Measurements from ENCODE around the gene MYPOP.
A peak's percentile ranks its signal among the peaks of the same experiment; 100 is the strongest.

Gene MYPOP

DNA sequence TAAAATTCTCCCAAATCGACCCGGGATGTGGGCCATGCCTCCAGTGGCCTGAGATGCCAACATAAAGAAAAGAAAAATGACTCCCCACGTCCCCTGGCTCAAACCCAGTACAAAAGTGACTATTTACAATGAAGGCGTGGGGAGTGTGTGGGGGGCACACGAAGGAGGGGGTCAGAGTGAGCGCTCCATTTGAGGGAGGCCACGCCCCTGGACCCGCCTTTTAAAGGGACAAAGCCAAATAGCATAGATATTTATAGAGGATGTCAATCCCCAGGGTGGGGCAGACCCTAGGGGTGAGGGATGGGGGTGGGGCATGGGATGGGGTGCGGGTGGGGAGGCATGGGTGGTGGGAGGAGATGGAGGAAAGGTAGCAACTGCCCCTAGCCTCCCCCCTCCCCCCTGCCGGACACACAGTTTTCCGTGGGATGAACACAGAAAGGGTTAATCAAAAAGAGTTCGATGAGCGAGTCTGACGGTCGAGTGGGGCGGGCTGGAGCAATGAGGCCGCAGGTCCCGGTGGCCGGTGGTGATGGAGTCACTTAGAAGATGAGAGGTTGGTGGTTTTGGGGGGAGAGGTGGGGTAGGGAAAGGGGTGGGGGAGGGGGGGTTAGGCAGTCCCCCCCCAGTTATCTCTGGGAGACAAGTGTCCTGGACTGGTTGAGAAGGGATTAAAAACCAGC, 32.3 kb upstream of the MYPOP start:
- TF ChIP-seq, protein P1, sequence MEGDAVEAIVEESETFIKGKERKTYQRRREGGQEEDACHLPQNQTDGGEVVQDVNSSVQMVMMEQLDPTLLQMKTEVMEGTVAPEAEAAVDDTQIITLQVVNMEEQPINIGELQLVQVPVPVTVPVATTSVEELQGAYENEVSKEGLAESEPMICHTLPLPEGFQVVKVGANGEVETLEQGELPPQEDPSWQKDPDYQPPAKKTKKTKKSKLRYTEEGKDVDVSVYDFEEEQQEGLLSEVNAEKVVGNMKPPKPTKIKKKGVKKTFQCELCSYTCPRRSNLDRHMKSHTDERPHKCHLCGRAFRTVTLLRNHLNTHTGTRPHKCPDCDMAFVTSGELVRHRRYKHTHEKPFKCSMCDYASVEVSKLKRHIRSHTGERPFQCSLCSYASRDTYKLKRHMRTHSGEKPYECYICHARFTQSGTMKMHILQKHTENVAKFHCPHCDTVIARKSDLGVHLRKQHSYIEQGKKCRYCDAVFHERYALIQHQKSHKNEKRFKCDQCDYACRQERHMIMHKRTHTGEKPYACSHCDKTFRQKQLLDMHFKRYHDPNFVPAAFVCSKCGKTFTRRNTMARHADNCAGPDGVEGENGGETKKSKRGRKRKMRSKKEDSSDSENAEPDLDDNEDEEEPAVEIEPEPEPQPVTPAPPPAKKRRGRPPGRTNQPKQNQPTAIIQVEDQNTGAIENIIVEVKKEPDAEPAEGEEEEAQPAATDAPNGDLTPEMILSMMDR (IDR thresholded peaks at IDR 0.05), result no peak
- Histone ChIP-seq H3K4me3 (no peak overlapping the region), H3K27ac (no peak overlapping the region)
- no peak for DNase-seq (ENCODE audit: low spot score)

DNA sequence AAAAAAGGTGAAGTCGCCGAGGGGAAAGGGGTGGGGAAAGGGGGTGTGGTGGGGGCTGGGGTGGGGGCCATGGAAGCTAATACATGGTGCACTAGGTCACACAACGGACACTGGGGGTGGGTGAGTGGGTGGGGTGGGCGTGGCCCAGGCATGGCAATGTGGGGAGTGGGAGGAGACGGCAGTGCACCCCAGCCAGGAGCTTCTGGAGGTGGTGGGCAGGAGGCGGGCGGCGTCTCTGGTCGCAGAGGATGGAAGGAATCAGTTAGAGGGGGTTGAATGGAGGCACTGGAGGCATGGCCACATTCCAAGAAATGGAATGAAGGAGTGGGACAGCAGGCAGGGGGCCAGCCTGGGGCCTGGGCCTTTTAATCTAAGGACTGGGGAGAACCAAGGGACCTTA, 31.3 kb upstream of the MYPOP start:
- DNase-seq (ENCODE audit: low spot score), result no peak
- Histone ChIP-seq H3K27ac (no peak overlapping the region), H3K4me3 (no peak overlapping the region)
- TF ChIP-seq, protein P1 (IDR thresholded peaks at IDR 0.05), result no peak

DNA sequence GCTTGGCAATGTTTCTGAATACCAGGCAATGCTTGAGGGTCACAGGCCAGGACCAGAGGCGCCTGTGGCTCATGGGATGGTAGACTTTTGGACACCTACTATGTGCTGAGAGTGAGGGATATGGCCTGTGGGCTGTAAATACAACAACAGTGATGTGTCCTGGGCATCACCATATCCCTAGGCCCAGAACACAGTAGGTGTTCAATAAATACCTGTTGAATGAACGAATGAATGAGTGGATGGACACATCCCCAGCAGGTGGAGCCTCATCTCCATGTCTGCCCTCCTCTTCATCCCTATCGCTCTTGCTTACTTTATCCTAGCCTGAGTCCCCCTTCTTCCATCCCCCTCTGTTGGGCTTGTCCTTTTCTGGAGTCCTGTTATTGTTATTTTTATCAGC, 28.6 kb upstream of the MYPOP start:
- TF ChIP-seq, protein P1 (IDR thresholded peaks at IDR 0.05), result no peak
- no peak for DNase-seq (ENCODE audit: low spot score)
- H3K27ac ChIP-seq, result no peak overlapping the region
- no peak overlapping the region for H3K4me3 ChIP-seq

DNA sequence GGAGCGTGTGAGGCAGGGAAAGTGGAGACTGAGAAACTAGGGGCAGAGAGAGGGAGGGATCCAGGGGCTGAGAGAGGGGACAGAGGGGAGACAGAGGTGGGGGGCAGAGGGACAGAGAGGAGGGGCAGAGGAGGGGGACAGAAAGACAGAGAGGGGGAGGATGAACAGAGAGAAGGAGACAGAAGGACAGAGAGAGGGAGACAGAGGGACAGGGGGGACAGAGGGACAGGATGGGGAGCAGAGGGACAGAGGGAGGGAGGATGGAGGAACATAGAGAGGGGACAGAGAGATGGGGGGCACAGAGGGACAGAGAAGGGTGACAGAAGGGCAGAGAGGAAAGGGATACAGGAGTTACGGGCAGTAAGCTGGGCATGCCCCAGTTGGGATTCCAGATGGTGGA, 26.8 kb upstream of the MYPOP start:
- DNase-seq (ENCODE audit: low spot score), result no peak
- H3K4me3 ChIP-seq, result no peak overlapping the region
- no peak overlapping the region for H3K27ac ChIP-seq
- TF ChIP-seq, protein P1 (IDR thresholded peaks at IDR 0.05), result no peak

DNA sequence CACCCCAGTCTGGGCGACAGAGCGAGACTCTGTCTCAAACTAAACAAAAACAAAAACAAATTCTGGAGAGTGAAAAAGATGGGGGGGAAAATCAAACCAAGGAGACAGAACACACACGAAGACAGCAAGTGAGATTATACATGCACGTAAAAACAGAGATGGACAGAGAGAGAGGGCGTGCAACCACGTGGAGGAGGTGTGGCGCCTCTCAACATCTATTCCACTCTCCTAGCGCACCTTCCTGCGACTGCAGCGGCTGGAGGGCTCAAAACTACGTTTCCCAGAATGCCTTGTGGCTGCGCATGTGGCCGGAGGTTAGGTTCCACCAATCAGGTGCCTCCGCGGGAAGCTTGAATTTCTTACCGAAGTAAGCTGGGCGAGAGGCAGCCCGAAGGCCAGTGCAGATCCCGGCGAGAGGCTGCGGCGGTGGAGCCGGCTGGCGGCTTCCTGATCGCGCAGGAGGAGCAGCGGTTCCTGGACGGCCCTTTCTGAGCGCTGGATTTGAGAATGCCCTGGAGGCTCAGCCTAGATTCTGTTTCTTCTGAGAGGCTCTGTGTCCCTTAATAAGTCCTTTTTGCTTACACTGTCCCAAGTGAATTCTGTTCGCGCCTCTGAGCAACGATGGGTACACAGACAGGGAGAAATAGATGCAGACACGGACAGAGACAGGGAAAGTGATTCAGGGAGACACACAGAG, 25.3 kb upstream of the MYPOP start:
- Histone ChIP-seq H3K27ac (no peak overlapping the region), H3K4me3 (no peak overlapping the region)
- TF ChIP-seq, protein P1 (IDR thresholded peaks at IDR 0.05), result no peak
- DNase-seq (ENCODE audit: low spot score), result peak; percentile 80

DNA sequence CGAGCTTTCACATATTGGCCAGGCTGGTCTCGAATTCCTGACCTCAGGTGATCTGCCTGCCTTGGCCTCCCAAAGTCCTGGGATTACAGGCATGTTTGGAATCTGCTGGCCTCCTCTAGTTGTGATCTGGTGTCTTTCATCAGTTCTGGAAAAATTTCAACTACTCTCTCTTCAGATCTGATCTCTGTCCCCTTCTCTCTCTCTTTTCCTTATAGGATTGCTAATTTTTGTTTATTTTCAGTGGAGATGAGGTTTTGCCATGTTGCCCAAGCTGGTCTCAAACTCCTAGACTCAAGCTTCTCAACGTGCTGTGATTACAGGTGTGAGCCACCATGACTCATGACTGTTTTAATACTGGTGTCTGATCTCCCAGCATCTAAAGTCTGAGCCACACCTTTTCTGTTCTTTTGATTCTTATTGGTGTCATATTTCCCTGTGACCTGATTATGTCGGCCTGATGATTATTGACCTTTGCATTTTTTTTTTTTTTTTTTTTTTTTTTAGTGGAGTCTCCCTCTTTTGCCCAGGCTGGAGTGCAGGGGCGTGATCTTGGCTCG, 22.6 kb upstream of the MYPOP start:
- no peak for DNase-seq (ENCODE audit: low spot score)
- TF ChIP-seq, protein P1 (IDR thresholded peaks at IDR 0.05), result no peak

DNA sequence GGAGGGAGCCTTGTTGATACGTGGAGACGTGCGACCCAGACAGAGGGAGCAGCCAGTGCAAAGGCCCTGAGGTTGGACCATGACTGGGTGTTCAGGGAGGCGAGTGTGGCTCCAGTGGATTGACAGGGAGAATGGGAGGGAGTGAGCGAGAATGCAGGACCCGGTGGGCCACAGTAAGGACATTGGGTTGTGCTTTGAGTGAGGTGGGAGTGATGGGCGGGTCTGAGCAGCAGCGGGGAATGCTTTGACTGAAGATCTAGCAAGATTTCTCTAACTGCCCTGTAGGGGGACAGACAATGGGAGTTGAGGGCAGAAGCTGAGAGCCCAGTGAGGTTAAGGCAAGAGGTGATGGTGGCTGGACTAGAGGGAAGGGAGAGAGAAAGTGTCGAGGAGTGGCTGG, 19.9 kb upstream of the MYPOP start:
- H3K4me3 ChIP-seq, result no peak overlapping the region
- no peak overlapping the region for H3K27ac ChIP-seq
- TF ChIP-seq, protein P1 (IDR thresholded peaks at IDR 0.05), result no peak
- DNase-seq (ENCODE audit: low spot score), result no peak

More for the DNA sequence above, 22.6 kb upstream of the MYPOP start:
- no peak overlapping the region for H3K4me3 ChIP-seq
- no peak overlapping the region for H3K27ac ChIP-seq
